Stomach (tissue), 4 donors: ENCODE results near the gene WDR54.

ENCODE experiments used
- CTCF ChIP-seq, 7 experiments: fragments of 450-650 bp in 4 of 7; fragments of 200-600 bp in 3 of 7; sonication (generic) in 3 of 7; IDR thresholded peaks; one replicate each; pipeline ENCODE4 v1.5.1; 2016 to 2019; ENCODE audit warnings: antibody characterized with exemption in 7 of 7, control low read depth in 2 of 7, mild to moderate bottlenecking in 1 of 7
- POLR2A ChIP-seq, 4 donors: fragments of 450-650 bp; IDR thresholded peaks; one replicate each; pipeline ENCODE4 v1.6.1; 2016; ENCODE audit warnings: antibody characterized with exemption in 4 of 4, control low read depth in 2 of 4, mild to moderate bottlenecking in 1 of 4, moderate library complexity in 1 of 4

DNA sequence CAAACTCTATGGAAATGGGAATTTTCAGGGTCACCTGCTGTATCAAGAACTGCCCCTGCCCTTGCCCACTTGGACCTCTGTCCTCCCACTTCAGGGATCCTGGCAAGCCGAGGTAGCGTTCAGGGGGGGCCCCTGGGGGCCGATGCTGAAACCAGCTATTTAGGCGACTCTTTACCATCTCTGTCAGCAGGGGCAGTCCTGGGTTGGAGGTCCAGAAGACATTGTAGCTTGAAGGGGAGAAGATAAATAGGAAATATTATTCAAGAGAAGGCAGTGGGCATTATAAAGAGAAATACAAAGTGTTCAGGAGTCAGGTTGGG is 41.2 kb downstream of the WDR54 start:
- TF ChIP-seq CTCF (IDR thresholded peaks at IDR 0.05) (no peak), POLR2A (IDR thresholded peaks at IDR 0.05) (no peak)
